ENCODE measurements around the gene RUSC1.
"Not testable (repeated sequence)": the region's sequence is repeated elsewhere in the genome, so short reads cannot be mapped to it uniquely, and the experiment has no call there.

RUSC1 gene, protein sequence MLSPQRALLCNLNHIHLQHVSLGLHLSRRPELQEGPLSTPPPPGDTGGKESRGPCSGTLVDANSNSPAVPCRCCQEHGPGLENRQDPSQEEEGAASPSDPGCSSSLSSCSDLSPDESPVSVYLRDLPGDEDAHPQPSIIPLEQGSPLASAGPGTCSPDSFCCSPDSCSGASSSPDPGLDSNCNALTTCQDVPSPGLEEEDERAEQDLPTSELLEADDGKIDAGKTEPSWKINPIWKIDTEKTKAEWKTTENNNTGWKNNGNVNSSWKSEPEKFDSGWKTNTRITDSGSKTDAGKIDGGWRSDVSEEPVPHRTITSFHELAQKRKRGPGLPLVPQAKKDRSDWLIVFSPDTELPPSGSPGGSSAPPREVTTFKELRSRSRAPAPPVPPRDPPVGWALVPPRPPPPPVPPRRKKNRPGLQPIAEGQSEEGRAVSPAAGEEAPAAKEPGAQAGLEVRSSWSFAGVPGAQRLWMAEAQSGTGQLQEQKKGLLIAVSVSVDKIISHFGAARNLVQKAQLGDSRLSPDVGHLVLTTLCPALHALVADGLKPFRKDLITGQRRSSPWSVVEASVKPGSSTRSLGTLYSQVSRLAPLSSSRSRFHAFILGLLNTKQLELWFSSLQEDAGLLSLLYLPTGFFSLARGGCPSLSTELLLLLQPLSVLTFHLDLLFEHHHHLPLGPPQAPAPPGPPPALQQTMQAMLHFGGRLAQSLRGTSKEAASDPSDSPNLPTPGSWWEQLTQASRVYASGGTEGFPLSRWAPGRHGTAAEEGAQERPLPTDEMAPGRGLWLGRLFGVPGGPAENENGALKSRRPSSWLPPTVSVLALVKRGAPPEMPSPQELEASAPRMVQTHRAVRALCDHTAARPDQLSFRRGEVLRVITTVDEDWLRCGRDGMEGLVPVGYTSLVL
- 20.8 to 22.3 reads per million in 2 donors for total RNA-seq

DNA sequence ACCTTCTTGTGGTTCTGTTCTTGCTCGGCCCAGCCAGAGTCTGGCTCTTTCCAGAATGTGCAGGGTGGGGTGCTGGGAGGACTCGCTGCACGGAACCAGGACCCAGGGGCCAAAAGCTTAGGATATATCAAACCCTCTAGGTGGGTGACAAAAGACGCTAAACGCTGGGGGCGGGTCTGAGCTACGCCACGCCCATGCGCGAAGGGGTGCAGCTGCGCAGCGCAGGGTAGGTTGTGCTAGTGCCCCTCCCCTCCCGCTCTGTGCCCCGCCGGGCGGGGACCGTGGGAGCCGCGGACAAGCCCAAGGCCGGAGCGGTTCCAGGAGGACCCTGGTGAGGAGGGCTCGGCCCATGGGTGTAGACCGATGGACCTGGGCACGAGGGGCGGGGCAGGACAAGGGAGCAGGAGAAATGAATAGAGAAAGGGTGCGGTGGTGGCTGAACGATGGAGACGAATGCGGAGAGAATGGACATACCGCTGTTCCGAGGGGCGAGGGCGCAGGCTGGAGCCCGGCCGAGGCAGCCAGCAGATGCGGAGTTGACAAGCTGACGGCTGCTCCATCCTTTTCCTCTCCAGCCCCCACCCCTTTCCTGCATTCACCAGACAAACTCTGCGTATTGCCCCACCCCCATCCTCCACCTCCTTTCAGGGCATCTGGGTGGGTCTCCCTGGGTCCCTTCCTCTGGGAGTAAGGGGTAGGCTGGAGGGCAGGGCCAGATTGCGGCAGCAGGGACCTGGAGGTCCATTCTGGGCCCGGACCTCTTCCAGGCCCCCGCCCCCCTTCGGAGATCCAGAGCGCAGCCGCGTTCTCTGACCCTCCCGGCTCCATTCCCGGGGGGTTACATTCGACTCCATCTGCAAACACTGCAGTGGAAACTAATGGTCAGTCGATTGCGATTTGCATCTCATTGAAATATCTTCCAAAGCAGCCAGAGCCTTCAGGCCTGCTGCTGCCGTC lies at the start of gene RUSC1:
TSS of gene RUSC1 (plus strand) at position 234 of the 957 bp plus-strand sequence. CDS start 880 bp downstream, outside the sequence.
- peak; percentile 32 for DNase-seq

DNA sequence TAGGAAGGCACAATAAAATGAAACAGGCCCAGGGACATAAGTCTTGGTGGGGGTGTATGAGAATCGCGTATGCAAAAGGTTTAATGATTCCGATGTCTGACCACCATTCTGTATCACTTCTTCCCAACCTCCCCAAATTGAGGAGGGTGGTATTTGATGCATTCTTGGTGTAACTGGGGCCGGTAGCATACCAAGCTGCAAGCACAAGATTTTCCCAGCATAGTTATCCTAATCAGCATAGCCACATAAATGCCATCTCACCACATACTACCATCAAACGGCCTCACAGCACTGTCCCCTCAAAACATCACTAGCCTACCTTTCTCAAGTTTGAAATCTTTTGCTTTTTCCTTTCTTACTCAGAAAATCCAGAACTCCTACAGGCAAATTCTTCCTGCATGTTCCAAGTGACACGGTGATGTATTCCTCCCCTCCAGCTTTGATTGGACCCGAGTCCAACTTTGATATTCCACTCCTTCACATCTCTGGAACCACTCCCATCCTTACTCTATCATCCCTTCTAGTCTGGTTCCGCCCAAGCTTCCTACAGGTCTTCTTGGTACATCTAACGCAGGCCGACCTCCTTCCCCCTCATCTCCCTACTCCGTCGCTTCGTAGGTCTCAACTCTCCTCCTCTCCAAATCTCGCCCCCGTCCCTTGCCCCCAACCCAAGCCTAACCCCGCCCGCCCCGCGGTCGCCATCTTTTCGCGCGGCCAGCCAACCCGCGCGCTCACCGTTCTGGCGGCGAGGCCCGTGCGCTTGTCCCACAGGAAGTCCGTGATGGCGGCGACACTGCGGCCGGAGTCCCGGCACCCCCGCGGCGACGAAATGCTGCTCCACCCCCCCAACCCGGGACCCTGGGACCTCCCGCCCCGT lies 48.0 kb upstream of the RUSC1 start:
- no peak for DNase-seq

DNA sequence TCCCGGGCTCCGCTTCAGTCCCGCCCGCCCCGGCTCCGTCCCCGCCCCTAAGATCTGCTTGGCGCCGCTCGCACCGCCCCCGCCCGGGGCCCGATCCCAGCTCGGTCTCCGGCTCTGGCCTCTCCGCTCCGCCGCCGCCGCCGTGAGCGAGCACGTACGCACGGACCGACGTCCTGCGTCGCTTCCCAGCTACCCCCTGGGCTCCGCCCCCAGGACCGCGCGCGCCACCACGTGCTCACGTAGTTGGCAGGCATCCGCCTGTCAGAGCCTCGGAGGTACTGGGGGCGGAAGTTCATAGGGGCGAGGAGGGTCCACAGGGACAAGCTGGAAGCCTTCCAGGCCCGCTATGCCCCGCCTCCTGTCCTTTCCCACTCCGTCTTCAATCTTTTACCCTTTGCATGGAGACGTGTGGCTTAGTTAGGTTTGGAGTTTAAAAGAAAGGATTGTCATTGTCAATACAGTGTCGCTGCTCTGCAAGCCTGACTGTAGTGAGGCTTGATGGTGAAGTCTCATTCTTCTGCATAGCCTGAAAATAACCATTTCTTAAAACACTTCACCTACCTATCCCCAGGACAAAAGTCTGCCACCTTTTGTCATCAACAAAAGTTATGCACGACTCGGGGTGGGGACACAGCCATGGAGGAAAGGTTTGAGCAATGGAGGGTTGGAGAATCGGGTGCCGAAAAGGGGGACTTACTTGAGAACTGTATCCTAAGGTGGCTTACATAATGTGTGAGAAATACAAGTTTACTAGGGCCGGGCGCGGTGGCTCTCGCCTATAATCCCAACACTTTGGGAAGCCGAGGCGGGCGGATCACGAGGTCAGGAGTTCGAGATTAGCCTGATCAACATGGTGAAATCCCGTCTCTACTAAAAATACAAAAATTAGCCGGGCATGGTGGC lies 47.1 kb upstream of the RUSC1 start, which contains the start of gene CLK2:
TSS of gene CLK2 (minus strand) at position 162 of the 903 bp plus-strand sequence. CDS start 2,527 bp downstream, outside the sequence.
- DNase-seq = peak; percentile 93

DNA sequence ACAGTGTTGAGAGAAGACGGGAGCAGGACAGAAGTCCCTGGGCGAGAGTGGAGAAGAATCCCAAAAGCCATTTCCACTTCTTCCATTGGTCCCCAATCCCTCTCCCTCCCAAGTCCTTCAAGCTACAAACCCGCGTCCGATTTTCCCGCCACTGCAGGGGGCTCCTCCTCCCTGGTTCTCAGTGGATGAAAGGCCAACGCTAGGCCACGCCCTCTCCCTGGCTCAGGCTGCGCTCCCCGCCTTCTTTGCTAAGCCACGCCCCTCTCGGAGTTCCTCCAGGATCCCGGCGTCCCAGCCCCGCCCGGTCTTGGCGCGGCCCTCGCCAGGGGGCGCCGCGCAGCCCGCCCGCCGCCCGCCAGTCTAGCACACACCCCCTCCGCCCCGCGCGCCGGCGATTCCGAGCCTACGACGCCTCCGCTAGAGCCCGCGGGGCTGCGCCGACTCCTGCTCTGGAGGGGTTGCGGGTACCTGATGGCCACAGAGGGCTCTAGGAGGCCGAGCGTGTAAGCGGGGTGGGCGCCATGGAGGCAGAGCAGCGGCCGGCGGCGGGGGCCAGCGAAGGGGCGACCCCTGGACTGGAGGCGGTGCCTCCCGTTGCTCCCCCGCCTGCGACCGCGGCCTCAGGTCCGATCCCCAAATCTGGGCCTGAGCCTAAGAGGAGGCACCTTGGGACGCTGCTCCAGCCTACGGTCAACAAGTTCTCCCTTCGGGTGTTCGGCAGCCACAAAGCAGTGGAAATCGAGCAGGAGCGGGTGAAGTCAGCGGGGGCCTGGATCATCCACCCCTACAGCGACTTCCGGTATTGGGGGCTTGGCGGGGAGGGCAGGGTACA lies 43.4 kb upstream of the RUSC1 start, which contains the start of gene HCN3:
TSS of gene HCN3 (plus strand) at position 394 of the 832 bp plus-strand sequence. CDS start at position 522, 128 bp downstream.
- peak; percentile 72 for DNase-seq

DNA sequence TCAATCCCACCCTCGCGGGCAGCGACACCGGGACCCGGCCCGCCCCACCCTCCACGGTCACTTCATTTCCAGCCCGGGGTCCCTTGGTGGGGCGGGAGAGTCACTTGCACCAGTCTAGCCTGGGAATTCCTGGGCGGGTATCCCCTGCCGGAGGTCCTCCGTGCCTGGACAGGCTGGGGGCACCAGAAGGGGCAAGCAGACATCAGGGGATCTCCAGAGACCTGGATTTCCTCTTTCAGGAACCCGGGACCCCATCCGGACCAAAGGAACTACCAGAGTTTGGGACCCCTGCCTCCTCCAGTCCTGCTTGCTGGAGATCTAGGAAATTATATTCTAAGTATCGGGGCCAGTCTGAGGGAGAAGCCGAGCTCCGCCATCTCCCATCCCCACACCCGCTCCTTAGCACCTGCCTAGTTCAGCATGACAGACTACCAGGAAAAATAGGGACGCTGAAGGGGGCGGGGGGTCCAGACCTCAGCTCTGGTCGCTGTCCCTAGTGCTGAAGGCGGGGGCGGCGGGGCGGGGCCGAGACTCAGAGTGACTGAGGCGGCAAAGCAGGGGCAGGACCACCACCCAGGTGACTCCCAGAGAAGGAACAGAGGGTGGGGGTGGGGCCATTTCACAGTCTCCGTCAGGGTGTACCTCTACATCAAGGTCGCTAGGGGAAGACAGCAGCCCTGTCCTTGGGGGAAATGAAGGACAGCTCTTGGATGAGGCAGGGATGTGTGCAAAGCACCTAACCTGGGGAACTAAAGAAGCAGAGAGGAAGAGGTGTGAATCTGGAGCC lies 42.6 kb upstream of the RUSC1 start:
- DNase-seq = peak; percentile 53

DNA sequence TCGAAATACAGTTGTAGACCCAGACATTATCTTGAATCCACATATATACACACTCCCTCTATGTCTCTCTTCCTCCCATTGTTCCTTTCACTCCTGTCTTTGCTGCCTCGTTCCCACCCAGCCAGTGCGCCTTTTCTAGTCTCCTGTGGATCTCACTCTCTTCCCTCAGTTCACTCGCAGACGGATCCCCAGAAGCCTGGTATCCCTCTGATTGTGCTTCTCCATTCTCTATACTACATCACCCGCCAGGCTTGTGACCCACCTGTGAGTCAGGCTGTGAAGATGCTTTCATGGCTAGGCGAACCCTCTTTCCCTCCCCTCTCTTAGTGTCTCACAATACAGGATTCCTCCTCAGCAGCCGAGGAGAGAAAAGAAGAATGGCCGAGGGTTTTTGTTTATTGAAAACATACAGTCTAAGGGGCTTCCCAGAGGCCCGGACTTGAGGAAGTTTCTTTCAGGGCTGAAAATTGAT lies 42.0 kb upstream of the RUSC1 start:
- DNase-seq = no peak

DNA sequence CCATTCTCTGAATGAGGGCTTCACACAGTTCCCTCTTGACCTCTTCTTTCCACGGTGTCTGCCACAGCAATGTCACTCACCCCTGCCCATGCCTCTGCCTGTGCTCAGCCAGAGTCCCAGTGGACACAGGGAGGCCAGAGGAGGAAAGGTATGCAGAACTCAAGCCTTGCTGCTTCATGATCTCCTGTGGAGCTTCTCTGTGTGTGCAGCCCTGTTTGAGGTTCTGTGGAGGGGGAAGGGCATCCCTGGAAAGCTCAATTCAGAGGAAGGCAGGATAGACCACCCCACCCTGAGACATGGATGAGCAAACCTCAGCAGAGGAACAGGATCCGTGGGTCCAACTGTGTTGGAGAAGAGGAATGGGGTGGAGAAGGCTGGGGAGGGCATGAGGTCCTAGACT lies 41.4 kb upstream of the RUSC1 start:
- DNase-seq = no peak

DNA sequence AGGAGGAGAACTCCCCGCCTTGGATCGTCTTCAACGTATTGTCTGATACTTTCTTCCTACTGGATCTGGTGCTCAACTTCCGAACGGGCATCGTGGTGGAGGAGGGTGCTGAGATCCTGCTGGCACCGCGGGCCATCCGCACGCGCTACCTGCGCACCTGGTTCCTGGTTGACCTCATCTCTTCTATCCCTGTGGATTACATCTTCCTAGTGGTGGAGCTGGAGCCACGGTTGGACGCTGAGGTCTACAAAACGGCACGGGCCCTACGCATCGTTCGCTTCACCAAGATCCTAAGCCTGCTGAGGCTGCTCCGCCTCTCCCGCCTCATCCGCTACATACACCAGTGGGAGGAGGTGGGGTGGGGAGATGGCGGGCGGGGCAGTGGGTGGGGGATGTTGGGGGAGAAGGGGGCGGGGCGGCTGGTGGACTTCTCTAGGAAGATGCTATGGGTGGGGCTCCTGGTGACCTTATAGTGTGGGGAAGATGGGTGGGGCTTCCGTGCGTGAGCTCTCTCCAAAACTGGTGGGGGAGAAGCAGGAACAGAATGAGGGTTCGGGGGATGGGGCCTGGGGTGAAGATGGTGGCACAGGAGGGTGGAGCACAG lies 38.1 kb upstream of the RUSC1 start:
- DNase-seq = no peak

DNA sequence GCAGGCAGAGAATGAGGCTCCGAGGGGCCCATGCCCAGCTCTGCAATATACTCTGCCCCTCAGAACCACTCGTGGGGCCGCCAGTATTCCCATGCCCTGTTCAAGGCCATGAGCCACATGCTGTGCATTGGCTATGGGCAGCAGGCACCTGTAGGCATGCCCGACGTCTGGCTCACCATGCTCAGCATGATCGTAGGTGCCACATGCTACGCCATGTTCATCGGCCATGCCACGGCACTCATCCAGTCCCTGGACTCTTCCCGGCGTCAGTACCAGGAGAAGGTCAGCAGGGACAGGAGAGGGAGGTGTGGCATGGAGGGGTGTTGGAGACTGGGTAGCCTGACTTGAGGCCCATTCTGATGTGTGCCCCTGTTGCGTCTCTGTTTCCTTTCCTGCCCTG lies 36.2 kb upstream of the RUSC1 start:
- no peak for DNase-seq

DNA sequence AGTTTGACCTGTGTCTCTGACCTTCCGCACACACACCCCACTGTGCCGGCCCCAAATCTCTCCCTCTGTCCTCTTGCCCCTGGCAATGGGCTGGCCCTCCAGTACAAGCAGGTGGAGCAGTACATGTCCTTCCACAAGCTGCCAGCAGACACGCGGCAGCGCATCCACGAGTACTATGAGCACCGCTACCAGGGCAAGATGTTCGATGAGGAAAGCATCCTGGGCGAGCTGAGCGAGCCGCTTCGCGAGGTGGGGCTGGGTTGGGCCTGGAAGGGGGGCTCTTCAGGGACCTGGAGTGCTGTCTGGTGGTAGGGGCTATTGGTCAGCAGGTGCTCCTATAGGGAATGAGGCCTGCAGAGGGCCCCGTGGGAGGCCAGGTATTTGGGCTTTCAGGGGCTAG lies 35.6 kb upstream of the RUSC1 start:
- DNase-seq = no peak

DNA sequence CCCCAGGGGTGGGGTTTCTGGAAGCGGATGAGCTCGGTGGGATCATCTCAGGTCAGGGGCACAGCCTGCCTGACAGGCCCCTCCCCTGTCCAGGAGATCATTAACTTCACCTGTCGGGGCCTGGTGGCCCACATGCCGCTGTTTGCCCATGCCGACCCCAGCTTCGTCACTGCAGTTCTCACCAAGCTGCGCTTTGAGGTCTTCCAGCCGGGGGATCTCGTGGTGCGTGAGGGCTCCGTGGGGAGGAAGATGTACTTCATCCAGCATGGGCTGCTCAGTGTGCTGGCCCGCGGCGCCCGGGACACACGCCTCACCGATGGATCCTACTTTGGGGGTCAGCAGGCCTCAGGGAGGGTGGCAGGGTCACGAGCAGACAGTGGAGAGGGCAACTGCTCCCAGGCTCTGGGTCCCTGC lies 35.1 kb upstream of the RUSC1 start:
- DNase-seq = no peak

DNA sequence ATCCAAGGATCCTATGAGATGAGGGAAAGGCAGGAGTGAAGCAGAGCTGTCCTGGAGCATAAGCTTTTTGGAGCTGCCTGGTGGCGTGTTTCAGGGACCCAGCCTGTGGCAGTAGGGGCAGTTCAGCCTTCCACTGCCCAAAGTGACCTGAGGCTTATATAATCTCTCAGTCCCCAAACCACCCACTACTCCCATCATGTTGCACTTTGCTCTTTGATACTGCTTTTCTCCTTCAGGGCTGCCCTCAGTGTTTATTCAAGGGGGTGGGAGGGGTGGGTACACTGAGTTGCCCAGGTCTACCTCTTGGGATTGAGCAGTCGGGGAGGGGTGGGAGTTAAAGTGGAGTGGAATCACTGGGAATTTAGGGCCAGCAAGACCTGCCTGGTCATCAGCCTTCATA lies 34.1 kb upstream of the RUSC1 start:
- no peak for DNase-seq

DNA sequence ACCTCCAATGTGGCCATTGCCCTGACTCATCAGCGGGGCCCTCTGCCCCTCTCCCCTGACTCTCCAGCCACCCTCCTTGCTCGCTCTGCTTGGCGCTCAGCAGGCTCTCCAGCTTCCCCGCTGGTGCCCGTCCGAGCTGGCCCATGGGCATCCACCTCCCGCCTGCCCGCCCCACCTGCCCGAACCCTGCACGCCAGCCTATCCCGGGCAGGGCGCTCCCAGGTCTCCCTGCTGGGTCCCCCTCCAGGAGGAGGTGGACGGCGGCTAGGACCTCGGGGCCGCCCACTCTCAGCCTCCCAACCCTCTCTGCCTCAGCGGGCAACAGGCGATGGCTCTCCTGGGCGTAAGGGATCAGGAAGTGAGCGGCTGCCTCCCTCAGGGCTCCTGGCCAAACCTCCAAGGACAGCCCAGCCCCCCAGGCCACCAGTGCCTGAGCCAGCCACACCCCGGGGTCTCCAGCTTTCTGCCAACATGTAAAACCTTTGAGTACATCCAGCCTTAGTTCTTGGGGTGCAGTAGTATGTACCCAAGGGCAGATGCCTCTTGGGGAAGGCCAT lies 32.6 kb upstream of the RUSC1 start:
- DNase-seq = no peak

DNA sequence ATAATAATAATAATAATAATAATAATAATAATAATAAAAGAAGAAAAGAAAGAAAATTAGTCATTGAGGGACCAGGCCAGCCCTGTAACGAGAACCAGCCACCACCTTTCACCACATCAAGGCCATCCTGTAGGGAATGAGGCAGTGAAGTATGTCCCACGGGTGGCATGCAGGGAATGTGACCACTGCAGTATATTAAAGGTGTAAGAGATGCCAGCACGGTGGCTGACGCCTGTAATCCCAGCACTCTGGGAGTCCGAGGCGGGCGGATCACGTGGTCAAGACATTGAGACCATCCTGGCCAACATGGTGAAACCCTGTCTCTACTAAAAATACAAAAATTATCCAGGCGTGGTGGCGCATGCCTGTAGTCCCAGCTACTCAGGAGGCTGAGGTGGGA lies 29.7 kb upstream of the RUSC1 start:
- not testable (repeated sequence) for DNase-seq

DNA sequence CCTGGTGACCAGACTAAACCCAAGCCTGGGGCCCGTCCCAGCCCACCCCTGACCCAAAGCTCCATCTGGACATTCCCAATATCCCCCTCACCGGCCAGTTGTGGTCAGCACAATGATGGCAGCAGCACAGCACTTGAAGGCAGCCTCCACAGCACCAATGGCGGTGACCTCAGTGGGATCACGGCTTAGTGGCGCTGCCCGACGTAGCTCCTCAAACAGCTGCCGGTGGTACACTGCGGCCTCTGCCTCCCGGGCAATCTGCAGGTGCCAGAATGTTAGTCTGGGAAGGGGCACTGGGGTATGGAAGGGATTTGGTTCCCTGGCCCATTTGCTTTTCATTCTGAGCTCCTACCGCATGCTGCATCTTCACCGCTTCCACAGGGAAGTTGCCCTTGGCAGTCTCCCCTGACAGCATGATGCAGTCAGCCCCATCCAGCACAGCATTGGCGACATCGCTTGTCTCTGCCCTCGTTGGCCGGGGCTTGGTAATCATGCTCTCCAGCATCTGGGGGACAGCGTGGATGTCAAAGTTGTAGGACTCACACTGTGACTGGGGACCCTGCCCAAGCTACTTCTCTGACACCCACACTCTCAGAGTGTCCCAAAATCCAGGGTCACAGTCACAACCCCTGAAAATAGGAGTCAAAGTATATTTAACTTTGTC lies 27.5 kb upstream of the RUSC1 start:
- no peak for DNase-seq

DNA sequence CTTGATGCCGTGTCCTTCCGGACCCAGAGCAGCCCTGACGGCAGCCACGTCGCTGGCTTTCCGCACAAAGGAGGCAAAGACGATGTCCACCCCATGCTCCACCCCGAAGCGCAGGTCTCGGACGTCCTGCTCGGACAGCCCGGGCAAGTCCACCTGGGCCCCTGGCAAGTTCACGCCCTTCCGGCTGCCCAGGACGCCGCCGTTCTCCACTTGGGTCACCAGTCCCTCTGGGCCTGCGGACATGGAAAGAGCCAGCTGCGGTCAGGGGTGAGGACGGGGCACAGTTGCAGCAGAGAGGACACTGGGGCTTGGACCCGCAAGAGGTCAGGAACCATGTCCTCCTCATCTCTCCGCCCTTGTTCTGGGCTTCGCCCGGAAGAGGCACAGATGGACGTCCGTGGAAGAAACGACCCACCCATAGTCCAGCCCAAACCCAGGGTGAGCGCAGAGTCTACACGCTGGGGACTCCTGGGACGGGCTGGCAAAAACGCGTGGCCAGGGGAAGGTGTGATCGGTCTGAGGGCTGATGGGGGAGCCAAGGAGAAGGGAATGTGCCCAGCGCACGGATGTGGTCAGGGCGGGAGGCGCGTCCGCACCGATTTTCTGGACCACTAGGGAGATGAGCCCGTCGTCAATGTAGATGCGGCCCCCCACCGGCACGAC lies 26.0 kb upstream of the RUSC1 start:
- DNase-seq = no peak

All from activated gamma-delta T cell (primary cell).